HG02938 (cell line): Measurements from ENCODE around the gene CYP3A4.
"Not testable (repeated sequence)": the region's sequence is repeated elsewhere in the genome, so short reads cannot be mapped to it uniquely, and the experiment has no call there.

Source experiments
- ATAC-seq: cut with Tn5 transposase; IDR thresholded peaks from one replicate; pipeline ENCODE4 v1.9.1; 2021; ENCODE audit warnings: mild to moderate bottlenecking, moderate library complexity; ENCODE audit not compliant: unreplicated experiment

Gene CYP3A4

DNA sequence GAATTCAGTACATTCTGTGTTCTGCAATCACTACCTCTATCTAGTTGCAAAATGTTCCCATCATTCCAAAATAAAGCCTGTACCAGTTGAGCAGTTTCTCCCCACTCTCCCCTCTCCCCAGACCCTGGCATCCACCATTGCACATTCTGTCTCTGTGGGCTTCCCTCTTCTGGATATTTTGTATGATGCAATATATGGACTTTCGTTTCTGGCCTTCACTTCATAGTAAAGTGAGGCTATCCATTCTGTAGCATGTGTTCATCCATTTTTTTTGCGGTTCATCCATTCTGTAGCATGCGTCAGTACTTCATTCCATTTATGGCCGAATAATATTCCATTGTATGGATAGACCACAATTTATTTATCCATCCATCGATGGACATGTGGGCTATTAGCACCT is 9.5 kb upstream of the CYP3A4 start:
- ATAC-seq, result no peak

DNA sequence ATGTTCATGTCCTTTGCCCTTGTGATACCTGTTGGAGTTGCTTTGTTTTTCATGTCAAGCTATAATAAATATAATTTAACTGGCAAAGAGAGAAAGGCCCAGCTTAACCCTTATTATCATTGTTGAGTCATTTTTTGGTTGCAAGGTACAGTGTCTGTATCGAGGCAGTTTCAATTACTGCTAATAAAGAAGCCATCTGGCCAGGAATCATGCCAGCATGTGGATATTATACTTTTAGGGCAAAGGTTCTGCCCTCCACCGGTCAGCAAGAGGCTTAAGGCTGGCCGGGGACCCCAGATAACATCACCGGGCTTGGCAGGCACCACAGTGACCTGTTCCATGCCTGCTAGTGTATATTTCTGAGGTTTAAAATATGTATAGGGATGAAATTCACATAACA is 9.0 kb upstream of the CYP3A4 start:
- no peak for ATAC-seq

DNA sequence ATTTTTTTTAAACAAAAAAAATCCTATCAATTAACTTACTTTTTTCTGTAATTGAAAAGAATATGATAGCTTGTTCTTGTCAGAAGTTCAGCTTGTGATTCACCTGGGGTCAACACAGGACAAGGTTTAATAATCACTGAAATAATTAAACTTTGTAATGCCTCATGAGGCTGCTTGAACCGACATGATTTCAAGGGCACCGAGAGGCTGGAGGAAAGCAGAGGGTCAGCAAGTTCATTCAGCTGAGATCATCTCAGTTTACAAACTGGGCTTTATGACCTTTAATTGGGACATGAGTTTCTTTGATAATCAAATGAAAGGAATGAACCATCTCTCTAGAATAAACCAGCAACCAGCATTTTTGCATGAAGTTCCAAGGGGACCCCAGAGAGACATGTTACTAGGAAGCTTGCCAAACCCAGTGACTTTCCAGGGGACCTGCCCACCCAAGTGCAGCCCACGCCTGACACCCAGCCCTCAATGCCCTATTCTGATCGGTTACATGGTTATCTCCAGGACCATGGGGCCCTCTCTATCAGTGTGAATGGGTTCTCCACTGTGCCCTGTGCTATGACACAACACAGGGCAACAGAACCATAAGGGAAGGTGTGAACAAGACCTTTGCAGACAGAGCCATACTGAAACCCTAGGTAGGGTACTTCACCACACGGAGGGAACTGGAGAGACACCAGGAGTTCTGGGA is 7.8 kb upstream of the CYP3A4 start:
- no peak for ATAC-seq

DNA sequence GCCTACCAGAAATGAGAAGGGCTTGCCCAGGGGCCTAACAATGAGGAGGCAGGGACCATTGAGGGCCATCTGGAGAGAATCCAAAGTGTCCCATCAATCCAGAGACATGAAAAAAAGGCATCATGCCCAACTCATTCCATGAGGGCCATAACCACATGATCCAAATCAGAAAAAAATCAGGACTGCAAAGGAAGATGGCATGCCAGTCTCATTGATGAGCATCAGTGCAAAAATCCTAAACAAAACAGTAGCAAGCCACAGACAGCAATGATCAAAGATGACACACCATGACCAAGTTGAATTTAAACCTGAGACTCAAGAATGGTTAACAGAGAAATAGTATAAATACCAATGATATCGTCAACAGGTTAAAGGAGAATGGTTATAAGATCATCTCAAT is 7.0 kb upstream of the CYP3A4 start:
- no peak for ATAC-seq

DNA sequence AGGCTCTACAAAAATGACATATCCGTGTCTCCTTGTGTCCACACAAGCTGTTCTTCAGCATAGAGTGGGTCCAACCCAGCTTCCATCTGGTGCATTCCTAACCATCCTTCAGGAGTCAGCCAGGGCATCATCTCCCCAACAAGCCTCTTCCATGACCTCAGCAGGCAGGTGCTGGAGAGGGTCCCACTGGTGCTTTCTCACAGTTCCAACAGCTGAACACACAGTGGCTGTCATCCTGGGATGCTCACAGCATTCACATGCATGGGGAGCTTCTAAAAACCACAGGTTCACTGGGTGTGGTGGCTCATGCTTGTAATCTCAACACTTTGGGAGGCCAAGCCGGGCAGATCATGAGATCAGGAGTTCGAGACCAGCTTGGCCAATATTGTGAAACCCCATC is 6.4 kb upstream of the CYP3A4 start:
- no peak for ATAC-seq

DNA sequence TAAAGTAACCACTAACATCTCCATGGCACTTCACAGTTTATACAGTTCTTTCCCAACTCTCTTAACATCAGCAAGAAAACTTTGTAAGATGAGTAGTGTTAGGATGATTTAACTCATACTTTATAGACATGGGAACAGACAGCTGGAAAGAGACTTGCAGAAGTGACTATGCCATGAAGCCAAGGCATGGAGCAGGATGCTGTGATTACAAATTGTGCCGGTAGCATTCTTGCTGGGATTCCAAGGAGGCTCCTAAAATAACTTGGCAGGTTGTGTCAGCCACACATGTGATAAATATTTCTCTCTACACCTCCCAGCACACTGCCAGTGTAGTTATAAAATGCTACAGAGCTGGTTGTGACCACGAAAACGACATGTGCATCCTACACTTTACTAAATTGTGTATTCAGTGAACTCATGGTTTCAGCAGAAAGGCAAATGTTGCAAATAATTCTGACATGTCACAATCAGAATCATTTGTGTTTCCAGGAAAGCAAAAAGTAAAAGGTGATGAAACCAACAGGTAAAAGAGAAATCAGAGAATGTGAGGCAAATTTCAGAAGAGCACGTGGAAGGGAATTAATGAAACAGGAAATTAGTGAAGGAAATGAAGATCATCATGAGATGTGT is 5.6 kb upstream of the CYP3A4 start:
- ATAC-seq, result no peak

DNA sequence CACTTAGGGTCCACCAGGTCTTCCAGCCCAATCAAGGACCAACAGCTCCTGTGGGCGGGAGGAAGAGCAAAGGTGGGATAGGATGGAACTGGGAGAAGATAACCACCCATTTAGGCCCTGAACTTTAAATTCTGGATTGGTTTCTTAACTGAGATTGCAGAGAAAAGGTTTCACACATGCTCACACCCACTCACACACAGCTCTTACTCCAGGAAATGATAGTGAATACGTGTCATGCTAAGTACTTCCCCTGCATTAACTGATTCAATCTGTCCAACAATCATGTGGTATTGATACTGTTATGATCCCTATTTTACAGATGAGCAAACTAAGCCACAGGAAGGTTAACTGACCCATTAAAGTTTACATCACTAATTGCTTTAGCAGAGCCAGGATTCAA is 4.6 kb upstream of the CYP3A4 start:
- ATAC-seq, result no peak

DNA sequence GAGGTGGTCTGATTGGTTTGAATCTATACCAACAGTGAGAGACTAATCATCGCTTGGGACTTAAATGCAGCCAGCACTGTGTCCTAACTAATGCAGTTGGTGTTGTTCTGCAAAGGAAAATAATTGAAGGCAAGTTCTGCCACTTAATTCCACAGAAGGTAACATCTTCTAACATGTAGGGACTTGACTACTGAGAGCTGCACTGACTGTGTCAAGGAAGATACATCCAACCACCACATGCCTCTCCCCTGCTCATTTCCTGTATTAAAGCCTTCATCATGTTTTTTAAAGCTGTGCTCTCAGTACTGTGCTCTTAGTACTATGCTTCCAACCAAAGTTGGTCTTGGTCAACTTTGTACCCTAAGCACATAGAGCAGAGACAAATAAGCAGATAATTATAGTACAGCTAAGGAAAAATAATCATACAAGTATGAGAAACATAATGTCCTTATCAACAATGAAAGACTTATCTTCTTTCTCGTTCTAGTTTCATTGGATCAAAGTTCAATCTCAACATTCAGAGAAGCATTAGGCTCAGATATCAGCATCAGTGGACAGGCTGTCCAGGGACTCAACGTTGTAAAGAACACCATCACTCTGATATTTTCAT is 2.8 kb upstream of the CYP3A4 start:
- no peak for ATAC-seq

DNA sequence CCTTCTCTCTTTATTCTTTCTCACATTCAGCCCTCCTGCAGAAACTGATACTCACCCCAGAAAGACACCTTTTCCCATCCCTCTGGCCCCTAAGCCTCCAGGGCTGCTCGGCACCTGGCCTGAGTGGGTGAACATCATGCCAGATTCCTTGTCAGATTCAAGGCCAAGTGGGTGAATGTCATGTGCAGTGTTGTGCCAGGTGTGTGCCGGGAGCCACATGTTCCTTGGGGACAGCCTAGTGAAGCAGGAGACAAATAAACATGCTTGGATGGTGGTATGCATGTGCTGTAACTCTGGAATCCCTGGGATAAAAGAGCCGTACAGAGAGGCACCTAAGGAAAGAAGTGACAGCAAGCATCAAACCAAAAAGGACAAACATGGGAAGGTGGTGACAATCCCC is 1.7 kb upstream of the CYP3A4 start:
- ATAC-seq, result not testable (repeated sequence)

DNA sequence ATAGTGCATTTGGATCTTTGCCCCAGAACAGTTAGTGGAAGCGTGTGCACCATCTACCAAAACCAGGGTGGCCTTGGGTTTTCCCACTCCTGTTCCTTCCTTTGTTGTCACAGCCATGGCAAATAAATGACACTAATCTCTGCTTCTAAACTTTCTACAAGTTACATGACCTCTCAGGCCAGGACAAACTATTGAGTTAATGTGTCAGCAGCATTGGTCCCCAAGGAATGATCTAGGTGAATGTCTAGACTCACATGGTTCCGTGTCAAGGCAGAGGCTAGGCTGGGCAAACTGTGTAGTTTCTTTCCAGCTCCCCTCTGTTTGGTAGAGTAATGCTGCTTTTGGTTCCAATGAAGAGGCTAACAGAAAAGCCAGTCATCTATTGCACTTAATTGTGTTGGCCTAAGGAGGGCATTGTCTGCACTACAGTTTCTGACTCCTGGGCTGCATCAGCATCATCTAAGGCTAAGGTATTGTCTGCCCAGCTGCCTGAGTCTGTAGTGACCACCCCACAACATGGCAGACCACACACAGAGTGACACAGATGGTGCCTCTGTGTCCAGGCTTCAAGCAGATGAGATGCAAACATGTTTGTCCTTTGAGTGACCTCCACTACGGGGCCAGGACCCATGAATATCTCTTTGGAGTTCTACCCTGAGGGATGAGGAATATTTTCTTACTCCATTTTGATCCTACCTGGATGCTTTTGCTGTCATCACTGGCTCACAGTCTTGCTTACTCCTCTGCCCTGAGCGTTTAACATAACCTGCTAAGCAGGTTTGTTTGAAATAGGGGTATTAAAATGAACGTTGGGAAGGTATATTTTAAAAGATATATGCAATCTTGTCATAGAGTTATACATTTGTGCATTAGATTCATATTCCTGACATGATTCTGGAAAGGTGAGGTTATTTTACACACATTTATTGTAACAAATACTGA is 1.7 kb downstream of the CYP3A4 start:
- no peak for ATAC-seq

DNA sequence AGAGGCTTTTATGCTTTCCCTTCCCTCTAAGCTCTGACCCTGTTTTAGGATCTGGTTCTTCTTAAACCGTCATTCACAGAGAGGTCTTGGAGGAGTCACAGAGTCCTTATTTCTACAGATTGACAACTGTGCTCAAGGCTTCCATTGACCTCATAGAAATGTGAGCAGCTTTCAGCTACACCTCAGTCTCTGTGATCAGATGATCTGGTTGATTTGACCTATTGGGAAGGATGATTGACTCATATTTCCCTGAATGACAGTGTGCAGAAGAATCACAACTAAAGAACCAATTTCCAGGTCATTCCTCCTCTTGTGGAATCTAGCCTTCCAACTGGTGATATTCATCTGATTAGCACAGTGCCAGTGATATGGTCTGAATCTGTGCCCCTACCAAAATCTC is 3.4 kb downstream of the CYP3A4 start:
- no peak for ATAC-seq

DNA sequence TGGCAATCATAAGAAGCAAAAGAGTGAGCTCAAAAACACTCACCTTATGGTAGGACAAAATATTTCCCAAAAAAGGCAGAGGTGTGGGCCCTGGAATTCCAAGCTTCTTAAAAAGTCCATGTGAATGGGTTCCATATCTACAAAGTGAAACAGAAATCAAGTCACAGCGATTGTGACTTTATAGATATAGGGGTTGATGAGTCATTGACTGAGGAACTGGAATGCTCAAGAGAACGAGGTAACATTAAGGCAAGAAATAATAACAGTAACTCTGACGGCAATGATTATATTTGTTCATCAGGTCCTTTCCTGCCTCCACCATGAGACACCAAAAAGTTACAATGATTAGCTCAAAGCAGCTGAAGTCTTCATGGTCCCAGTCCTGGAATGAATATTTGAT is 4.0 kb downstream of the CYP3A4 start:
- no peak for ATAC-seq

DNA sequence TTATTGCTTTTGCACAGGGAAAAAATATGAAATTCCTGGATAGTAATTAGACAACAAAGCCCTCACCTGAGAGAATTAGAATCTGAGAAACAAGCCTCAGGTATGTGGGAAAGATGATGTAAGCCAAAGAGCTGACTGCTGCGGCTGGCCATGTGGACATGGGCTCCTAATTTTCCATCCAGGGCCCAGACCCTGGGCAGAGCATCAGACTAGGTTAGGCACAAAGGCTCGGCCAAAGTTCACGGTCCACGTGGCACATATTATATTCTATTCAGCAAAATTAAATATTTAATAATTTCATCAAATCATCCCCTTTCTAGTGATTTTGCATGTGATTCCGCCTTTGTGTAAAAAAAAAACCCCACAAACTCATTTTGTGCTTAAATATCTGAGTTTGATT is 5.1 kb downstream of the CYP3A4 start:
- no peak for ATAC-seq

DNA sequence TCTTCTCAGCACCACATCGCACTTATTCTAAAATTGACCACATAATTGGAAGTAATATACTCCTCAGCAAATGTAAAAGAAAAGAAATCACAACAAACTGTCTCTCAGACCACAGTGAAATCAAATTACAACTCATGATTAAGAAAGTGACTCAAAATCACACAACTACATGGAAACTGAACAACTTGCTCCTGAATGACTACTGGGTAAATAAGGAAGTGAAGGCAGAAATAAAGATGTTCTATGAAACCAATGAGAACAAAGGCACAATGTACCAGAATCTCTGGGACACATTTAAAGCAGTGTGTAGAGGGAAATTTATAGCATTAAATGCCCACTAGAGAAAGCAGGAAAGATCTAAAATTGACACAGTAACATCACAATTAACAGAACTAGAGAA is 10.6 kb downstream of the CYP3A4 start:
- ATAC-seq, result not testable (repeated sequence)

DNA sequence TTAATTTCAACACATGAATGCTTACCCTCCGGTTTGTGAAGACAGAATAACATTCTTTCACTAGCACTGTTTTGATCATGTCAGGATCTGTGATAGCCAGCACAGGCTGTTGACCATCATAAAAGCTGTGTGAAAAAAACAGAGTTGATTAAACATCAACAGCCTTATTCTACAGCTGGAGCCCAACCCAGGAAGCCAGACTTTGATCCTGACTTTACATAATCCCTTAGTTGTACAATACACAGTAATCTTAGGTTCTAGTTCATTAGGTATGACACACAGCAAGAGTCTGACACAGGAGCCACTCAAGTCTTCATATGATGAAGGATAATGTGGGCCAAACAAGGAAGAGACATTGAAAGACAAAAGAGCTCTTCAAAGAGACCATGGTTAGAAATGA is 11.4 kb downstream of the CYP3A4 start:
- no peak for ATAC-seq

DNA sequence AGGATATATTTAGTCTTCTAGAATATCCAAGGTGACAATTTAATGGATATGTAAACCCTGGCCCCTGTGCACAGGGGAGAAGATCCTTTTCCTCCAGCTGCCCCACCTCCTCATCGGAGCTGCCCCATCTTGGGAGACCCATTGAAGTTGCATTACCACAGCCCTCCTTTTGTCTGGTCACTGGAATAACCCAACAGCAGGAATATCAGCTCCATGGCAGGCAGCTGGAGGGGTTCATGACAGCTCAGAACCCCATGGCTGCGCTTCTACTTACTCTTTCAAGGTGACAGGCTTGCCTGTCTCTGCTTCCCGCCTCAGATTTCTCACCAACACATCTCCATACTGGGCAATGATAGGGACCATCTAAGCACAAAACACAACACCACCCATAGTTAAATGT is 14.5 kb downstream of the CYP3A4 start:
- ATAC-seq, result not testable (repeated sequence)

DNA sequence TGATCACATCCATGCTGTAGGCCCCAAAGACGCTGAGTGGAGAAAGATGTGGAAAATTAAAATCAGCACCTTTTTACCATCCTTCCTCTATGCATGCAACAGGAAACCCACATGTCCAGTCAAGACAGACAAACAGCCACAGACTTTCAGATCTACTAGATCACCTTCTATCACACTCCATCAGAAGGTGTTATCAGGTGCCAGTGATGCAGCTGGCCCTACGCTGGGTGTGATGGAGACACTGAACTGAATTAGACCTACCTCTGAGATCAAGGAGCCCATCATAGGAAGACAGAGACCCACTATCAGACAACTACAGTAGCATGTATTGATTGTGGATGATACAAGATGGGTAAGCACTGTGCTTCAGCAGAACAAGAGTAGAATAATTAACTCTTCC is 15.5 kb downstream of the CYP3A4 start:
- ATAC-seq, result no peak

DNA sequence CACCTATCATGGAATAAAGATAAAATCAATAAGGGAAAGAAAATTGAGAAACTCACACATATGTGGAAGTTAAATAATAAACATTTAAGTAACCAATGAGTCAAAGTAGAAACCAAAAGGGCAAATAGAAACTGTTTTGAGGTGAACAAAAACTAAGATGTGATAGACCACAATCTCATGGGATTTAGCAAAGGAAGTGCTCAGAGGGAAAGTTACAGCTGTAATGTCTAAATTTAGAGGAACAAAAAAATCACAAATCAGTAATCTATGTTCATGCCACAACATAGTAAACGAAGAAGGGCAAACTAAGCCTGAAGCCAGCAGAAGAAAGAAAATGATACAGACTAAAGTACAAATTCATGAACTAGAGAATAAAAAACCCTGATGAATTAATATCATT is 16.3 kb downstream of the CYP3A4 start:
- ATAC-seq, result peak; percentile 86

DNA sequence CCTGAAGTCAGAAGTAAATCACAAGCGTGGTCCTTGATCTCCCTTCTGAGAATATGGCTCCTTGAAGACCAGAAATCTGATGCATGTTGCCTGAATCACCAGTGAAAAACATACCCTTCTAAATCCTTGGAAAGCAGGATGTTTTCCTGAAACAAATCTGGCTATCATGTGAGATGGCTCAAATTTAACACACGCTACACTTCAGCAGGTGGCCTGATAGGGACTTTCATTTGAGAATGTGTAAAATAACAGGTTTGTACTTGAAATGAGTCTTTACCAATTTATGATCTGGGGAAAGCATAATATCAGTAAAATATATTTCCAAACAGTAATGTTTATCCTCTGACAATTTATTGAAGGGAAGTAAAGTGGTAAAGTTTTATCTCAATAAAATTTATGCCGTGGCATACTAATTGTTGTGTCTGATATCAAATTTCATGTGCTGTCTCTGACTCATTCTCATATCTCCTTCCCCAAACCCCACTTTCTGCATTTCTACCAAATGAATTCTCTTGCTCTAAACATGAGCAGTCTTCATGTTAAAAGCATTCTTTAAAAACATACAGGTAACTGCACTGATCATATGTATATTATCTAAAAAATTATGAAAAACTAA is 17.4 kb downstream of the CYP3A4 start:
- ATAC-seq, result no peak

DNA sequence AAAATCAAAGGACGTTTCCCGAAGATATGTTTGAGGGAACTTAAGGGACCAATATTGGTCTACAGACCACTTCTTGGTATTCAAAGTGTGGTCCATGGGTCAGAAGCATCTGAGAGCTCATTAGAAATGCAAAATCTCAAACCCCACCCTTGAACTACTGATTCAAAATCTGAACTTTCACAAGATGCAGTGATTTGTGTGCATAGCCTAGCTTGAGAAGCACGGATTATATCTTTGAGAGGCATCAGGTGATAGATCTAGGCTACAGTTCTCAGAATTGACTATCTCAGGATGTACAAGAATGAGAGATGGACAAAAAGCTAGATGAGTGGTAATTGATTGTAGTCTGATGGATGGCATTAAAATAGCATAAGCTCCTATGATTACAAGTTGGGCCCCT is 19.5 kb downstream of the CYP3A4 start:
- no peak for ATAC-seq
